Erythroblast (primary cell): Measurements from ENCODE around the gene LRRC4.

Experiments used
- GATA1 ChIP-seq: IDR thresholded peaks from 2 replicates; pipeline ENCODE4 v1.6.1; 2011; ENCODE audit warnings: low read depth, mild to moderate bottlenecking, control low read depth, low read length, moderate library complexity
- POLR2A ChIP-seq: IDR thresholded peaks from 2 replicates; pipeline ENCODE4 v1.6.1; 2011; ENCODE audit warnings: mild to moderate bottlenecking, low read length

- TF ChIP-seq POLR2A (no peak), GATA1 (no peak)
These were observed 13.8 kb downstream of the LRRC4 start for GRCh38 chr7:128017460-128017859.
